PC-9 (cell line): ENCODE data around the gene IMMP2L.

ENCODE experiments used
- CTCF ChIP-seq: fragments of 200-600 bp; sonication (generic); conservative IDR thresholded peaks from 2 replicates; pipeline ENCODE4 v1.6.1; 2017; ENCODE audit warnings: mixed run types, antibody characterized with exemption, mild to moderate bottlenecking, moderate library complexity
- EZH2 ChIP-seq: fragments of 200-600 bp; sonication (generic); IDR thresholded peaks from 2 replicates; pipeline ENCODE4 v1.8.0; 2017; ENCODE audit warnings: antibody characterized with exemption, low read depth

DNA sequence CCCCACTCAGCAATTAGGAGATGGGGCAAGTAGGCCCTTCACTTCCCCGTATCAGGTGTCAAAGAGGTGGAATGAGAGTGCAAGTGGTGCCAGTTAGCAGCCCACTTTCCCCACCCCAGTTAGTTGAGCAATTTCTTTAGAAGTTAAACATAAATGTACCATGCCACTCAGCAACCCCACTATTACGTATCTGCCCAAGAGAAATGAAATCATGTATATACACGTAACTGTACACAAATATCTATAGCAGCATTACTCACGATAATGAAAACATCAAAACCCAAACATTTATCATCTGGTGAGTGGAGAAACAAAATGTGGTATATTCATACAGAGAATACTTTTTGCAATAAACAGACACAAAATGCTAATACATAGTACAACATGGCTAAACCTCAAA, 50.4 kb downstream of the IMMP2L start:
- TF ChIP-seq CTCF (no peak), EZH2 (no peak)
